ENCODE data around the gene MYPOP. TPM values are rescaled to one million over a fixed set of nuclear protein-coding genes. Genes with fewer than 3 reads are reported as not detected.
A peak's percentile ranks its signal among the peaks of the same experiment; 100 is the strongest.

MYPOP gene
- polyA plus RNA-seq, 3 donors: 0.08 to 5.9 (median 0.39) TPM

DNA sequence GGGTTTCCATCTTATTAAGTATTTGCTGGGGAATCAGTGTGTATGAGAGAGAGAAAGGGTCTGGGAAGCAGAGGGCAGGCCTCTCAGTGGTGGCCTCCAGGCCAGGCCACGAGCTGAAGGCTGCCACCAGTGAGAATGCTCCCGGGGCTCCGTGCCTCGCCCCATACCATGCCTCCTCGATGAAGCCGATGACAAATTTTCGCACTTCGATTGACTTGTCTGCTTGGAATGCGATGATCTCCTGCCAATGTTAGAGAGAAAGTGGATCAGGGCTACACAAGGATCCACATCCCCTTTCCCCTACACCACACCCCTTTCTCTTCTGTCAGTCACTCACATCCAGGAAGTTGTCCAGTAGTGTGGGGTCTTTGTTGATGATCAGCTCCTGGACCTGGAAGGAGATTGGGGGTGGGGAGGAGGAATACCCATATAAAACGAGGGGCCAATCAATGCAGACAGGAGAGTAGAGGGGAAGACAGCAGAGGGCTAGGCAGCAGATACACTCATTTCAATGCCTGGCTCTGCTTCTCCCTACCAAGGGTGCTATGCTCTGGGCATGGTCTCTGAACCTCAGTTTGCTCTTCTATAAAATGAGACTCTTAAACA is 50.2 kb downstream of the MYPOP start:
- no peak overlapping the region for H3K4me3 ChIP-seq (replicated peaks in 1 of 3; ENCODE audit: low read depth in 2 of 3, low read length in 3 of 3)
- no peaks in the 10 kb centered on the region for H3K27me3 ChIP-seq (ENCODE audit: control insufficient read depth in 2 of 2, insufficient read depth in 2 of 2, low read length in 2 of 2)
- no peak overlapping the region for H3K9ac ChIP-seq (ENCODE audit: insufficient read depth, low read length, poor library complexity, severe bottlenecking)
- no peak overlapping the region for H3K4me2 ChIP-seq (replicated peaks; ENCODE audit: extremely low read depth, low read length, poor library complexity, severe bottlenecking)
- Mint-ChIP-seq H3K9me3 (no peaks in the 10 kb centered on the region), H3K4me1 (no peaks in the 10 kb centered on the region), H3K36me3 (peaks cover 72 to 94% of the 10 kb centered on the region in 2 donors), H3K27me3 (ENCODE audit: low read depth in 3 of 3) (peaks cover 0 to 3% (median 0%) of the 10 kb centered on the region in 3 donors), H3K27ac (peak overlapping the region in 2 of 7 donors; percentile 2 to 79), H3K4me3 (no peak overlapping the region)
- DNase-seq: no peak
- no peaks in the 10 kb centered on the region for H3K4me1 ChIP-seq (ENCODE audit: control insufficient read depth in 1 of 2, insufficient read depth in 2 of 2, low read length in 2 of 2)
- H3K27ac ChIP-seq (ENCODE audit: low read depth in 1 of 2, low read length in 2 of 2): no peak overlapping the region
- TF ChIP-seq, protein P1, sequence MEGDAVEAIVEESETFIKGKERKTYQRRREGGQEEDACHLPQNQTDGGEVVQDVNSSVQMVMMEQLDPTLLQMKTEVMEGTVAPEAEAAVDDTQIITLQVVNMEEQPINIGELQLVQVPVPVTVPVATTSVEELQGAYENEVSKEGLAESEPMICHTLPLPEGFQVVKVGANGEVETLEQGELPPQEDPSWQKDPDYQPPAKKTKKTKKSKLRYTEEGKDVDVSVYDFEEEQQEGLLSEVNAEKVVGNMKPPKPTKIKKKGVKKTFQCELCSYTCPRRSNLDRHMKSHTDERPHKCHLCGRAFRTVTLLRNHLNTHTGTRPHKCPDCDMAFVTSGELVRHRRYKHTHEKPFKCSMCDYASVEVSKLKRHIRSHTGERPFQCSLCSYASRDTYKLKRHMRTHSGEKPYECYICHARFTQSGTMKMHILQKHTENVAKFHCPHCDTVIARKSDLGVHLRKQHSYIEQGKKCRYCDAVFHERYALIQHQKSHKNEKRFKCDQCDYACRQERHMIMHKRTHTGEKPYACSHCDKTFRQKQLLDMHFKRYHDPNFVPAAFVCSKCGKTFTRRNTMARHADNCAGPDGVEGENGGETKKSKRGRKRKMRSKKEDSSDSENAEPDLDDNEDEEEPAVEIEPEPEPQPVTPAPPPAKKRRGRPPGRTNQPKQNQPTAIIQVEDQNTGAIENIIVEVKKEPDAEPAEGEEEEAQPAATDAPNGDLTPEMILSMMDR (IDR thresholded peaks at IDR 0.05): no peak
- H4K20me1 ChIP-seq (ENCODE audit: insufficient read depth, low read length): peaks cover 76% of the 10 kb centered on the region
- intact Hi-C loops (cut with micrococcal nuclease): no loop called here
- WGBS (ENCODE audit: insufficient coverage): 100% methylated on average over 5 of the region's 10 CpGs
- H3K79me2 ChIP-seq (ENCODE audit: insufficient read depth, low read length): peaks cover 20% of the 10 kb centered on the region
- H3K9me3 ChIP-seq (replicated peaks in 1 of 2; ENCODE audit: control insufficient read depth in 1 of 2, insufficient read depth in 1 of 2, low read length in 2 of 2): no peaks in the 10 kb centered on the region
- no peak overlapping the region for H2AFZ ChIP-seq (ENCODE audit: insufficient read depth, low read depth, low read length, poor library complexity, severe bottlenecking)
- peaks cover 78 to 98% of the 10 kb centered on the region in 2 donors for H3K36me3 ChIP-seq (replicated peaks in 1 of 2; ENCODE audit: control insufficient read depth in 1 of 2, insufficient read depth in 2 of 2, low read length in 2 of 2)

DNA sequence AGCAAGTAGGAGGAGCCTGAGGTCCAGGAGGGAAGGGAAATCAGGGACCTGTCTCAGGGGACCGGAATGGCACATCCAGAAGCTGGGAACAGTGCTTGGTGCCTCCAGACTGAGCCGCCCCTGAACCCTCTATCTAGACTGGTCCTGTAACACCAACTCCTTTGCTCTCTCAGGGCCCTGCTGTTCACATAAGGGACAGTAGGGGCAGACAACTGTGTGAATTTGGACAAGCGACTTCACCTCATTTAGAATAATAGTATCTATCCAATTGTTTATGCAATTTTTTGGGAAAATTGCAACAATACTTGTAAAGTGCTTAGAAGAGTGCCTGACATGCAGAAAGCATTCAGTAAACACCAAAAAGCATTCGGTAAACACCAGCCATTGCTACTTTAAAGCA is 53.5 kb downstream of the MYPOP start:
- H3K27me3 Mint-ChIP-seq (ENCODE audit: low read depth in 3 of 3): peaks cover 0 to 2% (median 0%) of the 10 kb centered on the region in 3 donors
- H3K27ac Mint-ChIP-seq: no peak overlapping the region
- Histone ChIP-seq H3K36me3 (replicated peaks in 1 of 2; ENCODE audit: control insufficient read depth in 1 of 2, insufficient read depth in 2 of 2, low read length in 2 of 2) (peaks cover 90 to 100% of the 10 kb centered on the region in 2 donors), H3K4me1 (ENCODE audit: control insufficient read depth in 1 of 2, insufficient read depth in 2 of 2, low read length in 2 of 2) (no peaks in the 10 kb centered on the region), H3K9ac (ENCODE audit: insufficient read depth, low read length, poor library complexity, severe bottlenecking) (no peak overlapping the region), H3K4me2 (replicated peaks; ENCODE audit: extremely low read depth, low read length, poor library complexity, severe bottlenecking) (no peak overlapping the region), H3K27me3 (ENCODE audit: control insufficient read depth in 2 of 2, insufficient read depth in 2 of 2, low read length in 2 of 2) (no peaks in the 10 kb centered on the region), H2AFZ (ENCODE audit: insufficient read depth, low read depth, low read length, poor library complexity, severe bottlenecking) (no peak overlapping the region), H3K9me3 (replicated peaks in 1 of 2; ENCODE audit: control insufficient read depth in 1 of 2, insufficient read depth in 1 of 2, low read length in 2 of 2) (no peaks in the 10 kb centered on the region), H4K20me1 (ENCODE audit: insufficient read depth, low read length) (peaks cover 65% of the 10 kb centered on the region), H3K79me2 (ENCODE audit: insufficient read depth, low read length) (no peaks in the 10 kb centered on the region), H3K27ac (ENCODE audit: low read depth in 1 of 2, low read length in 2 of 2) (no peak overlapping the region), H3K4me3 (replicated peaks in 1 of 3; ENCODE audit: low read depth in 2 of 3, low read length in 3 of 3) (no peak overlapping the region)
- H3K9me3 Mint-ChIP-seq: no peaks in the 10 kb centered on the region
- H3K4me1 Mint-ChIP-seq: no peaks in the 10 kb centered on the region
- H3K36me3 Mint-ChIP-seq: peaks cover 75 to 91% of the 10 kb centered on the region in 2 donors
- intact Hi-C loops (cut with micrococcal nuclease): no loop called here
- WGBS (ENCODE audit: insufficient coverage): 100% methylated on average over 2 of the region's 4 CpGs
- TF ChIP-seq, protein P1 (IDR thresholded peaks at IDR 0.05): peak; percentile 40
- DNase-seq: no peak
- H3K4me3 Mint-ChIP-seq: no peak overlapping the region

Data from CD14-positive monocyte (primary cell).